ENCODE data around the gene FANCL. TPM values are rescaled to one million over a fixed set of nuclear protein-coding genes. Genes with fewer than 3 reads are reported as not detected.

FANCL gene
- total and polyA plus RNA-seq, 9 of the 15 experiments (the other 6 are each of a cell fraction or from before 2014, with no cell fraction given) = 36.7 to 120 (median 58.5) TPM

GRCh38 chr2:58137221-58137620 is 103.9 kb downstream of the FANCL start (continued):
- TF ChIP-seq ARNT (IDR thresholded peaks at IDR 0.05) = no peak
- TF ChIP-seq ZNF41 (CRISPR knock-in tag; conservative IDR thresholded peaks at IDR 0.05) = no peak
- no peak for TF ChIP-seq SMAD4 (CRISPR knock-in tag; conservative IDR thresholded peaks at IDR 0.05)
- TF ChIP-seq USF2 (CRISPR knock-in tag; IDR thresholded peaks at IDR 0.05) = no peak
- no peak for TF ChIP-seq RBM34 (IDR thresholded peaks at IDR 0.05; ENCODE audit: borderline replicate concordance, insufficient read depth, low read length)
- TF ChIP-seq PTRF (tag; IDR thresholded peaks at IDR 0.05) = no peak
- TF ChIP-seq PRMT5 (CRISPR knock-in tag; IDR thresholded peaks at IDR 0.05) = no peak
- TF ChIP-seq ETV5 (CRISPR knock-in tag; IDR thresholded peaks at IDR 0.05; ENCODE audit: low read depth) = no peak

GRCh38 chr2:58135861-58136260 is 105.3 kb downstream of the FANCL start:
- BruUV-seq (replicated peaks) = no TSS peak
- in situ Hi-C loops (cut with MboI) = no loop called here

More at GRCh38 chr2:58135861-58136260, 105.3 kb downstream of the FANCL start:
- H3K4me2 ChIP-seq (ENCODE audit: insufficient read depth, low read length) = no peak overlapping the region
- H2AFZ ChIP-seq (ENCODE audit: low read depth, low read length) = no peak overlapping the region
- no peak for DNase-seq (ENCODE audit: extremely low read depth in 1 of 4, low spot score in 3 of 4)
- WGBS (ENCODE audit: insufficient coverage, low coverage, missing lambda C conversion rate) = 85% methylated on average over 2 of the region's 2 CpGs
- TF ChIP-seq HNRNPLL (IDR thresholded peaks at IDR 0.05; ENCODE audit: low read depth, low read length, poor library complexity, severe bottlenecking) = no peak
- TF ChIP-seq CCNT2 (IDR thresholded peaks at IDR 0.05; ENCODE audit: borderline replicate concordance, extremely low read depth, insufficient read length, low read depth, low read length) = no peak
- no peak for TF ChIP-seq ZNF780A (CRISPR knock-in tag; IDR thresholded peaks at IDR 0.05)
- no peak for TF ChIP-seq KDM1A (IDR thresholded peaks at IDR 0.05)
- CTCF ChIA-PET (ENCODE audit: low intra/inter-chr PET ratio) = no interaction called here
- no peak overlapping the region for H3K9ac ChIP-seq (ENCODE audit: insufficient read depth in 1 of 2, low read depth in 2 of 2, low read length in 2 of 2)
- POLR2A ChIA-PET = no interaction called here
- no peak overlapping the region for H3K27ac ChIP-seq (ENCODE audit: extremely low read depth, low read depth, low read length)
- H3K9me3 ChIP-seq (replicated peaks; ENCODE audit: control insufficient read depth, insufficient read depth, low read depth, low read length) = no peaks in the 10 kb centered on the region
- FAIRE-seq = no peak
- H4K20me1 ChIP-seq (replicated peaks; ENCODE audit: control insufficient read depth, insufficient read depth, low read length) = no peaks in the 10 kb centered on the region
- no peaks in the 10 kb centered on the region for H3K4me1 ChIP-seq (replicated peaks in 1 of 2; ENCODE audit: control insufficient read depth in 2 of 2, insufficient read depth in 2 of 2, low read length in 2 of 2)
- no peaks in the 10 kb centered on the region for H3K9me1 ChIP-seq (ENCODE audit: control insufficient read depth, insufficient read depth, low read length)
- H3K4me3 ChIP-seq = no peak overlapping the region
- no peaks in the 10 kb centered on the region for H3K79me2 ChIP-seq (ENCODE audit: control insufficient read depth, insufficient read depth, low read length)
- H3K27me3 ChIP-seq (ENCODE audit: control insufficient read depth in 2 of 2, insufficient read depth in 2 of 2, low read length in 2 of 2) = no peaks in the 10 kb centered on the region
- peaks cover 25% of the 10 kb centered on the region; the same call in 2 of the 3 replicates for H3K36me3 ChIP-seq (ENCODE audit: control insufficient read depth, insufficient read depth, low read length)
- no peak for ATAC-seq
- intact Hi-C loops (cut with micrococcal nuclease) = no loop called here

Measured in K562 (cell line).